MCF 10A (cell line): ENCODE results near the gene FAM168B. TPM values are rescaled to one million over a fixed set of nuclear protein-coding genes. Genes with fewer than 3 reads are reported as not detected.
A peak's percentile ranks its signal among the peaks of the same experiment; 100 is the strongest.

ENCODE experiments used
- Bru-seq: library from RNA; stranded (reverse); fragments of 400-500 nt; gene quantifications from one replicate; lab custom pipeline; 2021; lab: Mats Ljungman, UMichigan
- BruChase-seq, 2 experiments: library from RNA; stranded (reverse); fragments of 400-500 nt; gene quantifications; one replicate each; lab custom pipeline; 2021; lab: Mats Ljungman, UMichigan
- BruUV-seq: library from RNA; stranded (reverse); fragments of 400-500 nt; replicated peaks from 2 replicates; lab custom pipeline; 2021; lab: Mats Ljungman, UMichigan
- CTCF ChIA-PET: fragments of 300-600 bp; sonication (Branson Sonifier 250); formaldehyde crosslinking; extraction: SDS; loops from one replicate; lab custom pipeline; 2021; ENCODE audit warnings: antibody characterized with exemption, inconsistent platforms; lab: Yijun Ruan, JAX
- POLR2A ChIA-PET: fragments of 300-600, 350-650 bp; sonication (Branson Sonifier 250); formaldehyde crosslinking; extraction: SDS; loops from one replicate; lab custom pipeline; 2020; ENCODE audit warnings: antibody characterized with exemption, inconsistent platforms; lab: Yijun Ruan, JAX
- DNase-seq: peaks from one replicate; pipeline ENCODE4 v3.0.0-alpha.2; 2018; ENCODE audit not compliant: unreplicated experiment
- H3K27ac Mint-ChIP-seq: one replicate; pipeline ENCODE4 v1.8.0; 2022; ENCODE audit warnings: mild to moderate bottlenecking, low read depth, mixed read lengths; ENCODE audit not compliant: unreplicated experiment
- H3K27me3 Mint-ChIP-seq: one replicate; pipeline ENCODE4 v1.8.0; 2022; ENCODE audit warnings: mixed read lengths; ENCODE audit not compliant: insufficient read depth, unreplicated experiment
- H3K36me3 Mint-ChIP-seq: one replicate; pipeline ENCODE4 v1.8.0; 2022; ENCODE audit warnings: mild to moderate bottlenecking, moderate library complexity, mixed read lengths; ENCODE audit not compliant: insufficient read depth, unreplicated experiment
- H3K4me1 Mint-ChIP-seq: one replicate; pipeline ENCODE4 v1.8.0; 2022; ENCODE audit warnings: mixed read lengths; ENCODE audit not compliant: insufficient read depth, unreplicated experiment
- H3K4me3 Mint-ChIP-seq: one replicate; pipeline ENCODE4 v1.8.0; 2022; ENCODE audit warnings: mild to moderate bottlenecking, moderate library complexity, mixed read lengths; ENCODE audit not compliant: unreplicated experiment
- H3K9me3 Mint-ChIP-seq: one replicate; pipeline ENCODE4 v1.8.0; 2022; ENCODE audit warnings: mixed read lengths; ENCODE audit not compliant: unreplicated experiment
- intact Hi-C: fragments of 100-400 bp; cut with micrococcal nuclease; formaldehyde crosslinking; loops from 2 replicates; pipeline ENCODE4 v1.14.1; 2022
- long read RNA-seq: library from polyadenylated mRNA; stranded (forward); transcript quantifications from one replicate; pipeline ENCODE4 v2.0.0, GENCODE V29; 2022
- total RNA-seq: library from RNA; stranded (reverse); gene quantifications from 2 replicates; pipeline ENCODE4 v1.2.3, GENCODE V29; 2022
- TF ChIP-seq, protein P1 (sequence below): fragments of 200-600 bp; IDR thresholded peaks from one replicate; pipeline ENCODE4 v1.8.0; 2022; ENCODE audit warnings: antibody characterized with exemption, mild to moderate bottlenecking; ENCODE audit not compliant: unreplicated experiment

The FAM168B gene, protein sequence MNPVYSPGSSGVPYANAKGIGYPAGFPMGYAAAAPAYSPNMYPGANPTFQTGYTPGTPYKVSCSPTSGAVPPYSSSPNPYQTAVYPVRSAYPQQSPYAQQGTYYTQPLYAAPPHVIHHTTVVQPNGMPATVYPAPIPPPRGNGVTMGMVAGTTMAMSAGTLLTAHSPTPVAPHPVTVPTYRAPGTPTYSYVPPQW
- total RNA-seq, result 159 and 172 TPM in 2 replicates
- percentile 91 among the genes with signal in this experiment for Bru-seq, nascent RNA
- percentile 98 among the genes with signal in this experiment for BruChase-seq, experiment 1, labeled RNA remaining after a 6-hour chase
- percentile 95 among the genes with signal in this experiment for BruChase-seq, experiment 2, labeled RNA remaining after a 2-hour chase
- long read RNA-seq, full-length matches to known transcripts, result 142 of 272 reads
- long read RNA-seq, partial matches to known transcripts, result 15 of 272 reads
- long read RNA-seq, other reads (novel, unspliced or antisense), result 115 of 272 reads

DNA sequence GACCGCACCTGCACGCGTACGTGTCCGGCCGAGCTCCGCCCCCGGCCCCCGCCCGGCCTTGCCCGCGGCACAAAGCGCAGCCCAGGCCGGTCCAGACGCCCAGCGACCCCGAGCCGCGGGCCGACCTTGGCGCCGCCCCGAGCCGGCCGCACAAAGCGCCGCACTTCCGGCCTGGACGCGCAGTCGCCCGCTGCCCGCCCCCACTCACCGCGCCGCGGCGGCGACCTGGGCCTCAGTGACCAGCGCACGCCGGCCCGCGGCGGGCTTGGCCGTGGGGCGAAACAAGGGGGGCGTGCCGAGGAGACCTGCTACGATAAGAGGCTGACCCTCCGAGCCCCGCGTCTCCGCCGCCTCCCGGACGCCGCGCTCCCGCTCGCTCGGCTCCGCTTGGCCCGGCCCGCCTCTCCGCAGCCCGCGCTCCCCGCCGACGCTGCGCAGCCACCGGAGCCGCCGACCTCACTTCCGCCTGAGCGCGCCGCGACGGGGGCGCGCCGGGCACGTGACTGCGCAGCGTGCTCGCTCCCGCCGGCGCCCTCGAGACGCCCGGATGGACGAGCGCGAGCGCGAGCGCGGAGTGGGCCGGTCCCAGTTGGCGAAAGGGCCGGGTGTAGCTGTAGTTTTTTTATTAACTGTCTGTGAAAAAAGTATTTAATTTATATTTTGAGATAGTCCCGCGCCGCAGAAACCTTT lies at the start of gene FAM168B:
Gene FAM168B (minus strand): TSS at position 455 of the 690 bp plus-strand sequence. CDS start 10,814 bp downstream, outside the sequence.
- peaks cover 40% of the 10 kb centered on the region for H3K36me3 Mint-ChIP-seq
- peak; percentile 85 for DNase-seq

DNA sequence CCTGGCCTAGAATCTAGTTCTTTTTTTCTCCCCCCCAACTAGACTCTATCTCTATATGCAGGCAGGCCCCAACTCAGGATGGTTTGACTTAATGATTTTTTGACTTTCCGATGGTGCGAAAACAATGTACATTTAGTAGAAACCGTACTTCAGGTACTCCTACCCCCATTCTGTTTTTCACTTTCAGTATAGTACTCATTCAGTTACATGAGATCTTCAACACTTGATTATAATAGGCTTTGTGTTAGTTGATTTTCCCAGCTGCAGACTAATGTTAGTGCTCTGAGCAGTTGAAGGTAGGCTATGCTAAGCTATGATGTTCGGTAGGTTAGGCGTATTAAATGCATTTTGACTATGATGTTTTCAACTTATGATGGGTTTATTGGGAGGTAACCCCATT lies 49.6 kb upstream of the FAM168B start:
- H3K36me3 Mint-ChIP-seq, result peaks cover 93% of the 10 kb centered on the region
- CTCF ChIA-PET, result interaction anchor here (0.5 kb wide), 1 partner anchor 11 kb away, joined by 6 read pairs; no protein-coding TSS in a partner anchor

More for the DNA sequence above, at the start of gene FAM168B:
- peak within 1 kb of the TSS; percentile 96 for H3K27ac Mint-ChIP-seq
- TF ChIP-seq, protein P1, sequence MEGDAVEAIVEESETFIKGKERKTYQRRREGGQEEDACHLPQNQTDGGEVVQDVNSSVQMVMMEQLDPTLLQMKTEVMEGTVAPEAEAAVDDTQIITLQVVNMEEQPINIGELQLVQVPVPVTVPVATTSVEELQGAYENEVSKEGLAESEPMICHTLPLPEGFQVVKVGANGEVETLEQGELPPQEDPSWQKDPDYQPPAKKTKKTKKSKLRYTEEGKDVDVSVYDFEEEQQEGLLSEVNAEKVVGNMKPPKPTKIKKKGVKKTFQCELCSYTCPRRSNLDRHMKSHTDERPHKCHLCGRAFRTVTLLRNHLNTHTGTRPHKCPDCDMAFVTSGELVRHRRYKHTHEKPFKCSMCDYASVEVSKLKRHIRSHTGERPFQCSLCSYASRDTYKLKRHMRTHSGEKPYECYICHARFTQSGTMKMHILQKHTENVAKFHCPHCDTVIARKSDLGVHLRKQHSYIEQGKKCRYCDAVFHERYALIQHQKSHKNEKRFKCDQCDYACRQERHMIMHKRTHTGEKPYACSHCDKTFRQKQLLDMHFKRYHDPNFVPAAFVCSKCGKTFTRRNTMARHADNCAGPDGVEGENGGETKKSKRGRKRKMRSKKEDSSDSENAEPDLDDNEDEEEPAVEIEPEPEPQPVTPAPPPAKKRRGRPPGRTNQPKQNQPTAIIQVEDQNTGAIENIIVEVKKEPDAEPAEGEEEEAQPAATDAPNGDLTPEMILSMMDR, result no peak
- intact Hi-C loops, result loop anchor here (1.0 to 5.0 kb wide), 3 partner anchors 12 to 296 kb away; partner anchors contain the start of gene PLEKHB2
- peaks cover 6% of the 10 kb centered on the region for H3K4me1 Mint-ChIP-seq
- H3K4me3 Mint-ChIP-seq, result peak within 1 kb of the TSS; percentile 89
- H3K9me3 Mint-ChIP-seq, result no peaks in the 10 kb centered on the region
- no peaks in the 10 kb centered on the region for H3K27me3 Mint-ChIP-seq
- POLR2A ChIA-PET, result interaction anchor here (0.6 to 5.0 kb wide), 29 partner anchors 8 to 751 kb away, joined by 3 to 138 read pairs (median 4); partner anchors contain the start of genes IMP4, MZT2A and PLEKHB2
- BruUV-seq, result no TSS peak
- CTCF ChIA-PET, result interaction anchor here (0.7 to 2.3 kb wide), 6 partner anchors 11 to 401 kb away, joined by 3 to 8 read pairs (median 3); no protein-coding TSS in a partner anchor

DNA sequence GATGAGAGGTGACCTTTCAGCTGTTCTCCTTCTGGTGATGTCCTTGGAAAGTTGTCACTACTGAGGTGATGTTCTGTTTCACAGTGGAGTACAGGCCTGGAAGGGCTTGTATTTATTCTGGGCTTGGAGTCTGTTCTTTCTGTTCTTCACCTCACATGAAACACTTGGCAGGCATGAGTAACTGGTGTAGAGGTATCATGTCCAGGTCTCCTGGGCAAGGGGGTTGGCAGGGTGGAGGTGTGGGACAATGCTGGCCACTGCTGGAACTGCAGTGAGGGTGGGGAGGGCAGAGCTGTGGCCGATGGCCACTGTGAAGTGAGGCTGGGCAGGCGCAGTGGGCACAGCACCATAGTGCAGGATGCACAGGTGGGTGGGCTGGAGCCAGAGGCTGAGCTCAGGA lies 47.3 kb upstream of the FAM168B start:
- BruUV-seq, result no TSS peak
- Mint-ChIP-seq H3K4me3 (no peak overlapping the region), H3K9me3 (no peaks in the 10 kb centered on the region), H3K36me3 (peaks cover 90% of the 10 kb centered on the region), H3K4me1 (no peaks in the 10 kb centered on the region), H3K27ac (no peak overlapping the region), H3K27me3 (no peaks in the 10 kb centered on the region)
- TF ChIP-seq, protein P1, result no peak
- intact Hi-C loops, result no loop called here
- ChIA-PET POLR2A (interaction anchor here (1.0 kb wide), 1 partner anchor 352 kb away, joined by 3 read pairs; no protein-coding TSS in a partner anchor), CTCF (interaction anchor here (0.6 to 4.6 kb wide), 2 partner anchors 13 to 30 kb away, joined by 3 to 19 read pairs; no protein-coding TSS in a partner anchor)
- DNase-seq, result no peak

More for the DNA sequence above, 49.6 kb upstream of the FAM168B start:
- intact Hi-C loops, result no loop called here
- Mint-ChIP-seq H3K4me3 (no peak overlapping the region), H3K27ac (no peak overlapping the region), H3K27me3 (no peaks in the 10 kb centered on the region), H3K9me3 (no peaks in the 10 kb centered on the region), H3K4me1 (no peaks in the 10 kb centered on the region)
- TF ChIP-seq, protein P1, result no peak
- POLR2A ChIA-PET, result no interaction called here
- no peak for DNase-seq
- no TSS peak for BruUV-seq
